GM18867 (cell line): ENCODE results near the gene PTGER1.
A peak's percentile ranks its signal among the peaks of the same experiment; 100 is the strongest.

Source experiments
- ATAC-seq: cut with Tn5 transposase; IDR thresholded peaks from one replicate; pipeline ENCODE4 v1.9.1; 2021; ENCODE audit warnings: mild to moderate bottlenecking, moderate library complexity; ENCODE audit not compliant: unreplicated experiment

PTGER1 gene

DNA sequence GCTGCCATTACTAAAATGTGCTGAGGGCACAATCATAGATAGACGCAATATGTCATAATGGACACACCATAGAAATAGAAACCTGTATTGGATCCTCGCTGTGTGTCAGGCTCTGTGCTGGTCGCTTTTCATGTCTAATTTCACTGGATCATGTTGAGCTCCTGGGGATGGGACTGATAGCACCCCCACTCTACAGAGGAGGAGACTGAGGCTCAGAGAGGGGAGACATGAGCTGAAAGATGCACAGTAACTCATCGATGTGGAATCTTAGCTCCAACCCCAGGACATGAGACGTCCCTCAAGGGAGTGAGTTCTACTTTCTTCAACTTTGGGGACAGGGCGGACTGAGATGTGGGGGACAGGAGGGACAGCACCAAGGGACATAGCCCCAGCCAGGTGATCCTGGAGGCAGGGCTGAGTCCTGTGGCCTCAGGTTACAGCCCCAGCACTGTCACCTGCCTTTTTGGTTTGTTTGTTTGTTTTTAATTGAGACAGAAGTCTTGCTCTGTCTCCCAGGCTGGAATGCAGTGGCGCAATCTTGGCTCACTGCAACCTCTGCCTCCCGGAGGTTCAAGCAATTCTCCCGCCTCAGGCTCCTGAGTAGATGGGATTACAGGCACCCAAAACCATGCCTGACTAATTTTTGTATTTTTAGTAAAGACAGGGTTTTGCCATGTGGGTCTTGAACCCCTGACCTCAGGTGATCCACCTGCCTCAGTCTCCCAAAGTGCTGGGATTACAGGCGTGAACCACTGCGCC lies 27.4 kb upstream of the PTGER1 start:
- no peak for ATAC-seq

GRCh38 chr19:14497228-14497921 lies 22.2 kb upstream of the PTGER1 start:
- ATAC-seq = no peak

GRCh38 chr19:14496834-14497227 lies 21.7 kb upstream of the PTGER1 start:
- ATAC-seq = no peak

GRCh38 chr19:14496029-14496833 lies 21.1 kb upstream of the PTGER1 start, which contains the start of gene GIPC1:
Gene GIPC1, minus strand, starts transcription at chr19:14496127. Its CDS starts 13,151 bp downstream, at chr19:14482976.
- ATAC-seq = peak; percentile 83

- no peak for ATAC-seq
These were observed 20.5 kb upstream of the PTGER1 start for GRCh38 chr19:14495672-14496028.

DNA sequence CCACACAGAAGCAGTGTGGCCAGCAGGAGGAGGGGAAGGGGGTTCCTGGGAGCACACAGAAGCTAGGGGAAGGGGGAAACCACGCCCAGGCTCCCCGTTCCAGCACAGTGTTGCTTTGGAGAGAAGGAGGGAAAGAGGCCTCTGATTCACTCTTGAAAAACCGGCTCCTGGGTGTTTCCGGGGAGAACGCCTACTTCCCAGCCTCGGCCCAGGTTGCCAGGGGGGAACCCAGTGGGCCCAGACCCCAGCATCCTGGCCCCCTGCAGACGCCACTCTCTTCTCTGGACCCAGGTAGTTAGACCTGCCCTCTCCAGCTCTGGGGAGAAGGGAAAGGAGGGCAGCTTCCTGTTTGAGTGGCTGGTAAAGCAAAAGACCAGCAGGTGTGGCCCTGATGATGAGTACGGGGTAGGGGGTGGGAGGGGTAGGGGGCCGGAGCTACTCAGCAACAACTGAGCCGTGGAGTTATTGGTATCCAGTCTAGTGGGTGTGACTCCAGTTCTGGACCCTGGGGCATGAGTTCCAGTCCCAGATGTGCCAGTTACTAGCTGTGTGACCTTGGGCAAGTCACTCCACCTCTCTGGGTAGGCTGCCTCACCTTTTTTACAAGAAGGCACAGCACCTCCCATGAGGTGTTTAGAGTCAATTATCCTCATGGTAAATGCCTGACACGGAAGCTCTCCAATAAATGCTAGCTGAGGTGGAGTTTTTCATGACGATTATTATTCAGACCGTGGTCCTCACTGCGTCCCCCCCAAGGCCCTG lies 19.9 kb upstream of the PTGER1 start:
- no peak for ATAC-seq

DNA sequence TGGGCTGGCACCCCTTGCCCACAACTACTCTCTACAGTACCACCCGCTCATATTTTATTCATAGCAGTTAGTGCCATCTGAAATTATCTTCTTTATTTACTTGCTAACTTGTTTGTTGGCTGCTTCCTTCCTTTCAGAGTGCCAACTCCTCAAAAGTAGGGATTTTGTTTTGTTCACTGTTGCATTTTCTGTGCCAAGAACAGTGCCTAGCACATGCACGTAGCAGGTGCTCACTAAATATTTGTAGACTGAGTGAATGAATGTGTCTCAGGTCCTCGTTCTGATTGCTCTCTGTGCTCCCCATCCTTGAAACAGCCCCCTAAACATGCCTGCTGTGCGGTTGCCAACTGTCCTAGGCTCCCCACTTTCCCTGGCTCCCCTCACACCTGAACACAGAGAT lies 19.3 kb upstream of the PTGER1 start:
- no peak for ATAC-seq

- ATAC-seq = no peak
These were observed 17.7 kb upstream of the PTGER1 start for GRCh38 chr19:14492756-14493337.

GRCh38 chr19:14487370-14488125 lies 12.4 kb upstream of the PTGER1 start:
- no peak for ATAC-seq

DNA sequence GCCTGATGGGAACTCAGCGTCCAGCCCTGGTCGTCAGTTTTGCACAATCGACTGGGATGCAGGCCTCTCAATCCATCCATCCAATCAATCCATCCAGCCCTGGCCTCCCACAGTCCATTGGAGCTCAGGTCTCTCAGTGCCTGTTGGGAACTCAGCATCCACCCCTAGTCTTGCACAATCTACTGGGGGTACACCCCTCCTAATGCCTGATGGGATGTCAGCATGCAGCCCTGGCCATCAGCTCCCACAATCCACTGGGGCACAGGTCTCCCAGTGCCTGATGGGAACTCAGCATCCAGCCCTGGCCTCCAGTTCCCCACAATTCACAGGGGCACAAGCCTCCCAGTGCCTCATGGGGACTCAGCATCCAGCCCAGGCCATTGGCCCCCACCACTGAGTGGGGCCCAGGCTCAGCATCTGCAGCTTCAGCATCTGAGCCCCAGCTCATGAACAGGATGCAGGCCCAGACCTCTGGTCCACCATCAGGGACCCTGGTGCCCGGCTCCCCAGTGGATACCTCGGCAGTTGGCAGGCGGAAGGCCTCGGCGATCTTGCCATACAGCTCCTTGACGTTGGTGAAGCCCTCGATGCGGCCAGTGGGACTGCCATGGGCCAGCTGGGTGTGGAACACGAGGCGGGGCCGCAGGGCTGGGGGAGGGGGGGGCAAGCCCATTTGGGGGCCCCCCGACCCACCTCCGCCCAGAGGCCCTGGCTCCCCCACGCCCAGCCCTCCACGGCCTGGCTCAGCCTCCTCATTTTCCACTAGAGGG lies 7.2 kb upstream of the PTGER1 start:
- no peak for ATAC-seq

DNA sequence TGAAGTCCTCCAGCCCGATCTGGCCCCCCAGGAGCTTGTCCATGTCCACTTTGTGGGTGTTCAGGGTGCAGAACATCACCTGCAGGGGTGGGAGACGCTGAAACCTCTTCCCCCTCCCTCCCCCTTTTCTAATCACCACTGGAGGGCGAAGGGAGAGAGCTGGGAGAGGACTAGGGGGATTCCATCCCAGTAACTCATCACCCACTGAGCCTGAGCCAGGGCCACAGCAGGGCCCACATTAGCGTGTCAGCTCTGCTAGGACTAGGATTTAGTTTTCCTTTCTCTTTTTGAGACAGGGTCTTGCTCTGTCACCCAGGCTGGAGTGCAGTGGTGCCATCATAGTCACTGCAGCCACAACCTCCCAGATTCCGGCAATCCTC lies 5.5 kb upstream of the PTGER1 start:
- ATAC-seq = no peak

GRCh38 chr19:14479975-14480699 lies 5.0 kb upstream of the PTGER1 start:
- ATAC-seq = no peak

- no peak for ATAC-seq
These were observed 4.3 kb upstream of the PTGER1 start for GRCh38 chr19:14479309-14479974.

DNA sequence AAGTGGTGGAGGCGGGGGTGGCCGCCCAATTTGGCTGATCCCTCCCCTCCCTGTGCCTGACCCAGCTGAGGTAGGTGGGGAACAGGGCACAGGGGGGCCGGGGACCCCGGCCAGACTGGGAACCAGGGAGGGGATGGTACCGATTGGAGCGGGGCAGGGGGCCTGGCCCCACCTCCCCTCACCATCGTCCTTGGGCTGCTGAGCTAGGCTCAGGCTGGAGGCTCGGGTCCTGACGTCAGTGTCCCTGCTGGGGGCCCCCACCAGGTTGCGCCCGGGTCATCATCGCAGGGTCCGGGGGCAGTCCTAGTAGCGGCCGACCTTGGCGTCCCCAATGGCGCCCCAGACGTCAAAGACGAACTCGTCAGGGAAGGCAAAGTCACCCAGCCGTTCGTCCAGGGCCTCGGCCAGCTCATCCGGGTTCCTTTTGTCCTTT lies 3.0 kb upstream of the PTGER1 start:
- no peak for ATAC-seq

GRCh38 chr19:14477418-14478112 lies 2.4 kb upstream of the PTGER1 start:
- no peak for ATAC-seq

DNA sequence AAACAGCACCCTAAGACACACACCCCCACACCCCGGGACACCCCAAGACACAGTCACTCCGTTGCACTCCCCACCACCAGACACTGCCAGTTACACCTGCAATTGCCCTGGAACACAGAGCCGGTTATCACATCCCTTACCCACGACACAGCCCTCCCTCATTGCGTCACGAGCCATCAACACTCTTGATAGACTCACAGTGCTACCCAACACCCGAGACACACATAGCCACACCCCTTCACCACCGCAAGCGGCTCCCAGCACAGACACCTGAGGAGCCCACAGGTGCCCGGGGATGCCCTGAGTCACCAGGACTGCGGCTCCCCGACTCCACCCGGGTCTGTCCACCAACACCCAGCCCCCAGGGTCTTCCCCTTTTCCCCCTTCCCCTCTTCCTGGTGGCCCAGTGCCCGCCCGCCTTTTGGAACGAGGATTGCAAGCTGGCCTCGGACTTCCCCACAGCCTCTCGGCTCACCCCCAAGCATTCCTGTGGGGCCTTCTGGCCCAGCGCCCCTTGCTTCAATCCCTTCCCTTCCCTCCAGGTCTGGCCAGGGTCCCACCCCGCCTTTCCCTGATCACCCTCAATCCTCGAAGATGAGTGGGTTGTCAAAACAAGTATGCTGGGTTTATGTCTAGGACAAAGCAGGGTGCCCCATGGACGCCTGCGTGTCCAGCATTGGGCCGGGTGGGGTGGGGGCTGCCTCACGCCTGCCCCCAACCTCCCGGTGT lies 1.7 kb upstream of the PTGER1 start:
- no peak for ATAC-seq

- no peak for ATAC-seq
These were observed 1.1 kb upstream of the PTGER1 start for GRCh38 chr19:14476327-14476672.
